ENCODE data around the gene TNK1.

Gene TNK1

GRCh38 chr17:7391307-7391706, 10.4 kb downstream of the TNK1 start:
- in situ Hi-C loops (cut with MboI; ENCODE audit: low pct_unique_long_range_greater_than_20kb, low sequenced_read_pairs, unreplicated experiment) = no loop called here
- DNase-seq (ENCODE audit: low spot score) = no peak
- TF ChIP-seq CTCF (IDR thresholded peaks at IDR 0.05; ENCODE audit: extremely low read depth, insufficient read depth, missing control alignments) = no peak

- in situ Hi-C loops (cut with MboI; ENCODE audit: low pct_unique_long_range_greater_than_20kb, low sequenced_read_pairs, unreplicated experiment) = no loop called here
- no peak for DNase-seq (ENCODE audit: low spot score)
- TF ChIP-seq CTCF (IDR thresholded peaks at IDR 0.05; ENCODE audit: extremely low read depth, insufficient read depth, missing control alignments) = no peak
These were observed 12.1 kb downstream of the TNK1 start for GRCh38 chr17:7392696-7393612.

GRCh38 chr17:7393613-7394451, 12.9 kb downstream of the TNK1 start:
- in situ Hi-C loops (cut with MboI; ENCODE audit: low pct_unique_long_range_greater_than_20kb, low sequenced_read_pairs, unreplicated experiment) = no loop called here
- TF ChIP-seq CTCF (IDR thresholded peaks at IDR 0.05; ENCODE audit: extremely low read depth, insufficient read depth, missing control alignments) = no peak
- peak; percentile 90 for DNase-seq (ENCODE audit: low spot score)

- TF ChIP-seq CTCF (IDR thresholded peaks at IDR 0.05; ENCODE audit: extremely low read depth, insufficient read depth, missing control alignments) = peak; percentile 26
- in situ Hi-C loops (cut with MboI; ENCODE audit: low pct_unique_long_range_greater_than_20kb, low sequenced_read_pairs, unreplicated experiment) = no loop called here
- peak; percentile 99 for DNase-seq (ENCODE audit: low spot score)
These were observed 13.7 kb downstream of the TNK1 start, which contains the start of gene PLSCR3 for GRCh38 chr17:7394452-7395191. Gene PLSCR3, minus strand, starts transcription at chr17:7394525. Its CDS starts 415 bp downstream, at chr17:7394110.

GRCh38 chr17:7396147-7396546, 15.3 kb downstream of the TNK1 start:
- in situ Hi-C loops (cut with MboI; ENCODE audit: low pct_unique_long_range_greater_than_20kb, low sequenced_read_pairs, unreplicated experiment) = no loop called here
- TF ChIP-seq CTCF (IDR thresholded peaks at IDR 0.05; ENCODE audit: extremely low read depth, insufficient read depth, missing control alignments) = no peak
- no peak for DNase-seq (ENCODE audit: low spot score)

GRCh38 chr17:7398612-7399011, 17.7 kb downstream of the TNK1 start:
- no peak for DNase-seq (ENCODE audit: low spot score)
- TF ChIP-seq CTCF (IDR thresholded peaks at IDR 0.05; ENCODE audit: extremely low read depth, insufficient read depth, missing control alignments) = no peak
- in situ Hi-C loops (cut with MboI; ENCODE audit: low pct_unique_long_range_greater_than_20kb, low sequenced_read_pairs, unreplicated experiment) = no loop called here
